Neural cell (in vitro differentiated cells): ENCODE data around the gene SMIM35. TPM values are rescaled to one million over a fixed set of nuclear protein-coding genes. Genes with fewer than 3 reads are reported as not detected.

Experiments used
- H2AFZ ChIP-seq: fragments of 200-600, 300-800 bp; sonication (generic), shearing (Covaris generic); 2 replicates; pipeline ENCODE4 v1.6.0; 2014; ENCODE audit warnings: low read depth, mild to moderate bottlenecking, antibody characterized with exemption, low read length, moderate library complexity
- H3F3A ChIP-seq: fragments of 200-600 bp; shearing (Covaris generic); 2 replicates; pipeline ENCODE4 v1.6.1; 2016; ENCODE audit warnings: mild to moderate bottlenecking, moderate library complexity, mixed read lengths, antibody characterized with exemption, low read length; ENCODE audit not compliant: insufficient read depth, poor library complexity, severe bottlenecking
- H3K27ac ChIP-seq: fragments of 200-600, 300-800 bp; sonication (generic), shearing (Covaris generic); 2 replicates; pipeline ENCODE4 v1.5.1; 2014; ENCODE audit warnings: mild to moderate bottlenecking, low read length, moderate library complexity
- H3K27me3 ChIP-seq: fragments of 300-800, 200-600 bp; sonication (generic), shearing (Covaris generic); 2 replicates; pipeline ENCODE4 v1.6.0; 2014; ENCODE audit warnings: mild to moderate bottlenecking, low read depth, low read length, moderate library complexity; ENCODE audit not compliant: insufficient read depth
- H3K36me3 ChIP-seq: fragments of 300-800, 200-600 bp; sonication (generic), shearing (Covaris generic); 2 replicates; pipeline ENCODE4 v1.5.1; 2014; ENCODE audit warnings: mild to moderate bottlenecking, antibody characterized with exemption, low read length, moderate library complexity; ENCODE audit not compliant: insufficient read depth
- H3K4me2 ChIP-seq: fragments of 300-800, 200-600 bp; sonication (generic), shearing (Covaris generic); 2 replicates; pipeline ENCODE4 v1.6.0; 2014; ENCODE audit warnings: mild to moderate bottlenecking, low read length
- H3K4me3 ChIP-seq: fragments of 300-800, 200-600 bp; sonication (generic), shearing (Covaris generic); 2 replicates; pipeline ENCODE4 v1.5.1; 2014; ENCODE audit warnings: mild to moderate bottlenecking, low read length, moderate library complexity
- H3K79me2 ChIP-seq: fragments of 200-600 bp; shearing (Covaris generic); replicated peaks from 2 replicates; pipeline ENCODE4 v1.6.0; 2014; ENCODE audit warnings: mild to moderate bottlenecking, low read length, moderate library complexity; ENCODE audit not compliant: insufficient read depth
- H3K9ac ChIP-seq: fragments of 300-800, 200-600 bp; sonication (generic), shearing (Covaris generic); 2 replicates; pipeline ENCODE4 v1.6.1; 2016; ENCODE audit warnings: mild to moderate bottlenecking, low read length, mixed read lengths
- H3K9me2 ChIP-seq: fragments of 200-600 bp; shearing (Covaris generic); 2 replicates; pipeline ENCODE4 v1.6.1; 2016; ENCODE audit warnings: mild to moderate bottlenecking, low read length, mixed read lengths; ENCODE audit not compliant: insufficient read depth
- H3K9me3 ChIP-seq: fragments of 200-600, 300-800 bp; sonication (generic), shearing (Covaris generic); 2 replicates; pipeline ENCODE4 v1.6.1; 2016; ENCODE audit warnings: mild to moderate bottlenecking, mixed run types, low read length, moderate library complexity, mixed read lengths
- H4K20me1 ChIP-seq: fragments of 200-600 bp; shearing (Covaris generic); 2 replicates; pipeline ENCODE4 v1.6.1; 2016; ENCODE audit warnings: mild to moderate bottlenecking, mixed run types; ENCODE audit not compliant: insufficient read depth
- CTCF ChIP-seq: fragments of 450-650 bp; IDR thresholded peaks from 2 replicates; pipeline ENCODE4 v1.5.1; 2014; ENCODE audit warnings: antibody characterized with exemption, mild to moderate bottlenecking, moderate library complexity; ENCODE audit not compliant: poor library complexity, severe bottlenecking
- EP300 ChIP-seq: fragments of 450-650 bp; conservative IDR thresholded peaks from 2 replicates; pipeline ENCODE4 v1.6.1; 2014; ENCODE audit warnings: antibody characterized with exemption, mild to moderate bottlenecking, moderate library complexity; ENCODE audit not compliant: poor library complexity, severe bottlenecking
- EZH2 ChIP-seq: fragments of 200-600, 300-800 bp; shearing (Covaris generic), sonication (generic); IDR thresholded peaks from 2 replicates; pipeline ENCODE4 v1.6.1; 2014; ENCODE audit warnings: antibody characterized with exemption, low read length, borderline replicate concordance, mild to moderate bottlenecking; ENCODE audit not compliant: insufficient read depth, poor library complexity, severe bottlenecking
- MXI1 ChIP-seq: fragments of 450-650 bp; conservative IDR thresholded peaks from 2 replicates; pipeline ENCODE4 v1.6.1; 2014; ENCODE audit warnings: antibody characterized with exemption, mild to moderate bottlenecking; ENCODE audit not compliant: poor library complexity, severe bottlenecking
- POLR2AphosphoS5 ChIP-seq: IDR thresholded peaks from 2 replicates; pipeline ENCODE4 v1.6.1; 2012
- RAD21 ChIP-seq: fragments of 450-650 bp; conservative IDR thresholded peaks from 2 replicates; pipeline ENCODE4 v1.6.1; 2014; ENCODE audit warnings: antibody characterized with exemption, mild to moderate bottlenecking, moderate library complexity
- REST ChIP-seq: IDR thresholded peaks from 2 replicates; pipeline ENCODE4 v1.6.1; 2012; ENCODE audit warnings: borderline replicate concordance
- SMC3 ChIP-seq: fragments of 450-650 bp; conservative IDR thresholded peaks from 2 replicates; pipeline ENCODE4 v1.6.1; 2014; ENCODE audit warnings: antibody characterized with exemption, mild to moderate bottlenecking, moderate library complexity; ENCODE audit not compliant: poor library complexity
- TAF1 ChIP-seq: IDR thresholded peaks from 2 replicates; pipeline ENCODE4 v1.6.1; 2012; ENCODE audit warnings: low read depth
- polyA plus RNA-seq: library from polyadenylated mRNA; depleted of rRNA; stranded (reverse); fragments of >200 nt; gene quantifications from 2 replicates; pipeline ENCODE4 v1.2.3, GENCODE V29; 2014

The SMIM35 gene
- polyA plus RNA-seq, 1 donor from 2014 or later, result not detected

GRCh38 chr11:118117790-118118601 is 31.2 kb upstream of the SMIM35 start:
- Histone ChIP-seq H4K20me1 (no peaks in the 10 kb centered on the region), H3K36me3 (no peaks in the 10 kb centered on the region), H3K27me3 (no peaks in the 10 kb centered on the region), H3K79me2 (no peaks in the 10 kb centered on the region), H3K4me3 (no peak overlapping the region), H3K9me2 (no peaks in the 10 kb centered on the region), H3F3A (no peaks in the 10 kb centered on the region), H3K27ac (no peak overlapping the region), H3K9me3 (no peaks in the 10 kb centered on the region), H2AFZ (no peak overlapping the region), H3K9ac (no peak overlapping the region), H3K4me2 (no peak overlapping the region)
- TF ChIP-seq POLR2AphosphoS5 (no peak), MXI1 (no peak), CTCF (no peak), RAD21 (no peak), SMC3 (no peak), REST (no peak), TAF1 (no peak), EP300 (no peak), EZH2 (no peak)

- no peaks in the 10 kb centered on the region for H3K27me3 ChIP-seq
- H3K27ac ChIP-seq, result no peak overlapping the region
- no peak overlapping the region for H2AFZ ChIP-seq
- no peaks in the 10 kb centered on the region for H4K20me1 ChIP-seq
- no peaks in the 10 kb centered on the region for H3K9me3 ChIP-seq
- no peaks in the 10 kb centered on the region for H3K36me3 ChIP-seq
- H3F3A ChIP-seq, result no peaks in the 10 kb centered on the region
- H3K4me3 ChIP-seq, result no peak overlapping the region
- TF ChIP-seq RAD21, result no peak
- no peak for TF ChIP-seq MXI1
- TF ChIP-seq CTCF, result no peak
- no peak for TF ChIP-seq EP300
- no peak for TF ChIP-seq SMC3
- TF ChIP-seq TAF1, result no peak
- TF ChIP-seq POLR2AphosphoS5, result no peak
- TF ChIP-seq EZH2, result no peak
- no peak for TF ChIP-seq REST
- no peak overlapping the region for H3K9ac ChIP-seq
- H3K79me2 ChIP-seq, result no peaks in the 10 kb centered on the region
- H3K4me2 ChIP-seq, result no peak overlapping the region
- no peaks in the 10 kb centered on the region for H3K9me2 ChIP-seq
These were observed 28.3 kb upstream of the SMIM35 start for GRCh38 chr11:118115048-118115447.
